ENCODE results near the gene ASXL1. TPM values are rescaled to one million over a fixed set of nuclear protein-coding genes. Genes with fewer than 3 reads are reported as not detected.

Gene ASXL1
- total and polyA plus RNA-seq, 4 experiments from 2014 or later, result 8.8 to 127 (median 73.1) TPM

GRCh38 chr20:32418376-32418775, 60.2 kb downstream of the ASXL1 start:
- Mint-ChIP-seq H3K36me3 (peaks cover 14 to 22% of the 10 kb centered on the region in 2 donors), H3K27me3 (no peaks in the 10 kb centered on the region), H3K27ac (peak overlapping the region in 5 of 7 donors; percentile 6 to 71 (median 53)), H3K9me3 (peaks cover 0 to 2% (median 0%) of the 10 kb centered on the region in 8 donors), H3K4me3 (no peak overlapping the region), H3K4me1 (peaks cover 32 to 52% (median 37%) of the 10 kb centered on the region in 4 donors)
- no peak overlapping the region for H3K4me3 ChIP-seq (ENCODE audit: low read length in 2 of 2)
- H3K36me3 ChIP-seq (ENCODE audit: insufficient read depth, low read length), result no peaks in the 10 kb centered on the region
- no peaks in the 10 kb centered on the region for H3K9me3 ChIP-seq (ENCODE audit: control insufficient read depth in 1 of 2, low read length in 2 of 2)
- H3K4me1 ChIP-seq (ENCODE audit: insufficient read depth, low read length), result peaks cover 19% of the 10 kb centered on the region
- ChIA-PET POLR2A (ENCODE audit: partially characterized antibody) (interaction anchor here (1.0 kb wide), 1 partner anchor 22 kb away, joined by 3 read pairs; no protein-coding TSS in a partner anchor), CTCF (ENCODE audit: partially characterized antibody) (interaction anchor here (0.6 kb wide), 1 partner anchor 443 kb away, joined by 3 read pairs; no protein-coding TSS in a partner anchor)
- no peak overlapping the region for H3K27ac ChIP-seq (ENCODE audit: low read depth, low read length)
- no peak for DNase-seq
- no peaks in the 10 kb centered on the region for H3K27me3 ChIP-seq (ENCODE audit: insufficient read depth, low read length)
- intact Hi-C loops (cut with micrococcal nuclease), result no loop called here

- no peak for DNase-seq
- ChIA-PET POLR2A (ENCODE audit: partially characterized antibody) (interaction anchor here (0.6 kb wide), 1 partner anchor 17 kb away, joined by 3 read pairs; no protein-coding TSS in a partner anchor), CTCF (ENCODE audit: partially characterized antibody) (interaction anchor here (0.7 kb wide), 1 partner anchor 13 kb away, joined by 3 read pairs; no protein-coding TSS in a partner anchor)
- no peaks in the 10 kb centered on the region for H3K9me3 ChIP-seq (ENCODE audit: control insufficient read depth in 1 of 2, low read length in 2 of 2)
- no peaks in the 10 kb centered on the region for H3K27me3 Mint-ChIP-seq
- H3K27ac Mint-ChIP-seq, result no peak overlapping the region
- intact Hi-C loops (cut with micrococcal nuclease), result no loop called here
- peaks cover 0 to 2% (median 0%) of the 10 kb centered on the region in 8 donors for H3K9me3 Mint-ChIP-seq
- H3K27me3 ChIP-seq (ENCODE audit: insufficient read depth, low read length), result no peaks in the 10 kb centered on the region
- H3K4me1 Mint-ChIP-seq, result peaks cover 14 to 31% (median 22%) of the 10 kb centered on the region in 4 donors
- H3K27ac ChIP-seq (ENCODE audit: low read depth, low read length), result no peak overlapping the region
- H3K36me3 ChIP-seq (ENCODE audit: insufficient read depth, low read length), result no peaks in the 10 kb centered on the region
- H3K4me3 Mint-ChIP-seq, result no peak overlapping the region
- H3K4me3 ChIP-seq (ENCODE audit: low read length in 2 of 2), result no peak overlapping the region
- peaks cover 9 to 11% of the 10 kb centered on the region in 2 donors for H3K36me3 Mint-ChIP-seq
- no peaks in the 10 kb centered on the region for H3K4me1 ChIP-seq (ENCODE audit: insufficient read depth, low read length)
Observed at GRCh38 chr20:32421290-32421689, 63.2 kb downstream of the ASXL1 start.

- peaks cover 0 to 2% (median 0%) of the 10 kb centered on the region in 8 donors for H3K9me3 Mint-ChIP-seq
- H3K4me3 ChIP-seq (ENCODE audit: low read length in 2 of 2), result no peak overlapping the region
- peaks cover 11 to 13% (median 12%) of the 10 kb centered on the region in 4 donors for H3K4me1 Mint-ChIP-seq
- ChIA-PET CTCF (ENCODE audit: partially characterized antibody) (interaction anchor here (1.9 kb wide), 1 partner anchor 11 kb away, joined by 6 read pairs; no protein-coding TSS in a partner anchor), POLR2A (ENCODE audit: partially characterized antibody) (no interaction called here)
- peaks cover 44 to 58% of the 10 kb centered on the region in 2 donors for H3K36me3 Mint-ChIP-seq
- H3K9me3 ChIP-seq (ENCODE audit: control insufficient read depth in 1 of 2, low read length in 2 of 2), result no peaks in the 10 kb centered on the region
- H3K4me3 Mint-ChIP-seq, result no peak overlapping the region
- H3K4me1 ChIP-seq (ENCODE audit: insufficient read depth, low read length), result no peaks in the 10 kb centered on the region
- intact Hi-C loops (cut with micrococcal nuclease), result no loop called here
- peaks cover 54% of the 10 kb centered on the region for H3K36me3 ChIP-seq (ENCODE audit: insufficient read depth, low read length)
- H3K27ac Mint-ChIP-seq, result peak overlapping the region in 5 of 7 donors; percentile 19 to 77 (median 64)
- H3K27ac ChIP-seq (ENCODE audit: low read depth, low read length), result no peak overlapping the region
- no peaks in the 10 kb centered on the region for H3K27me3 ChIP-seq (ENCODE audit: insufficient read depth, low read length)
- DNase-seq, result no peak
- no peaks in the 10 kb centered on the region for H3K27me3 Mint-ChIP-seq
Observed at GRCh38 chr20:32427996-32428395, 69.9 kb downstream of the ASXL1 start.

- Mint-ChIP-seq H3K4me3 (no peak overlapping the region), H3K27ac (peak overlapping the region in 2 of 7 donors; percentile 54 to 72), H3K4me1 (peaks cover 11 to 13% (median 12%) of the 10 kb centered on the region in 4 donors), H3K9me3 (peaks cover 0 to 2% (median 0%) of the 10 kb centered on the region in 8 donors), H3K27me3 (no peaks in the 10 kb centered on the region), H3K36me3 (peaks cover 55 to 70% of the 10 kb centered on the region in 2 donors)
- Histone ChIP-seq H3K4me3 (ENCODE audit: low read length in 2 of 2) (no peak overlapping the region), H3K27me3 (ENCODE audit: insufficient read depth, low read length) (no peaks in the 10 kb centered on the region), H3K4me1 (ENCODE audit: insufficient read depth, low read length) (no peaks in the 10 kb centered on the region), H3K36me3 (ENCODE audit: insufficient read depth, low read length) (peaks cover 67% of the 10 kb centered on the region), H3K9me3 (ENCODE audit: control insufficient read depth in 1 of 2, low read length in 2 of 2) (no peaks in the 10 kb centered on the region), H3K27ac (ENCODE audit: low read depth, low read length) (no peak overlapping the region)
- no peak for DNase-seq
- intact Hi-C loops (cut with micrococcal nuclease), result no loop called here
- CTCF ChIA-PET (ENCODE audit: partially characterized antibody), result no interaction called here
- POLR2A ChIA-PET (ENCODE audit: partially characterized antibody), result no interaction called here
Observed at GRCh38 chr20:32429343-32429742, 71.2 kb downstream of the ASXL1 start.

GRCh38 chr20:32429745-32430360, 71.7 kb downstream of the ASXL1 start:
- no peaks in the 10 kb centered on the region for H3K9me3 ChIP-seq (ENCODE audit: control insufficient read depth in 1 of 2, low read length in 2 of 2)
- CTCF ChIA-PET (ENCODE audit: partially characterized antibody), result no interaction called here
- H3K4me1 Mint-ChIP-seq, result peaks cover 11 to 12% (median 12%) of the 10 kb centered on the region in 4 donors
- H3K4me1 ChIP-seq (ENCODE audit: insufficient read depth, low read length), result no peaks in the 10 kb centered on the region
- peaks cover 56 to 73% of the 10 kb centered on the region in 2 donors for H3K36me3 Mint-ChIP-seq
- no peak overlapping the region for H3K4me3 ChIP-seq (ENCODE audit: low read length in 2 of 2)
- H3K36me3 ChIP-seq (ENCODE audit: insufficient read depth, low read length), result peaks cover 72% of the 10 kb centered on the region
- no peaks in the 10 kb centered on the region for H3K27me3 Mint-ChIP-seq
- H3K27ac ChIP-seq (ENCODE audit: low read depth, low read length), result no peak overlapping the region
- H3K4me3 Mint-ChIP-seq, result no peak overlapping the region
- DNase-seq, result no peak
- POLR2A ChIA-PET (ENCODE audit: partially characterized antibody), result no interaction called here
- intact Hi-C loops (cut with micrococcal nuclease), result no loop called here
- H3K27me3 ChIP-seq (ENCODE audit: insufficient read depth, low read length), result no peaks in the 10 kb centered on the region
- peak overlapping the region in 2 of 7 donors; percentile 22 to 54 for H3K27ac Mint-ChIP-seq
- peaks cover 0 to 2% (median 0%) of the 10 kb centered on the region in 8 donors for H3K9me3 Mint-ChIP-seq

GRCh38 chr20:32431457-32431856, 73.3 kb downstream of the ASXL1 start:
- no peak overlapping the region for H3K4me3 ChIP-seq (ENCODE audit: low read length in 2 of 2)
- DNase-seq, result no peak
- peaks cover 7 to 9% (median 8%) of the 10 kb centered on the region in 4 donors for H3K4me1 Mint-ChIP-seq
- H3K4me3 Mint-ChIP-seq, result no peak overlapping the region
- intact Hi-C loops (cut with micrococcal nuclease), result no loop called here
- H3K27me3 ChIP-seq (ENCODE audit: insufficient read depth, low read length), result no peaks in the 10 kb centered on the region
- peaks cover 0 to 2% (median 0%) of the 10 kb centered on the region in 8 donors for H3K9me3 Mint-ChIP-seq
- no peaks in the 10 kb centered on the region for H3K9me3 ChIP-seq (ENCODE audit: control insufficient read depth in 1 of 2, low read length in 2 of 2)
- peaks cover 88% of the 10 kb centered on the region for H3K36me3 ChIP-seq (ENCODE audit: insufficient read depth, low read length)
- CTCF ChIA-PET (ENCODE audit: partially characterized antibody), result interaction anchor here (0.6 kb wide), 1 partner anchor 252 kb away, joined by 3 read pairs; no protein-coding TSS in a partner anchor
- peaks cover 68 to 87% of the 10 kb centered on the region in 2 donors for H3K36me3 Mint-ChIP-seq
- no peaks in the 10 kb centered on the region for H3K27me3 Mint-ChIP-seq
- POLR2A ChIA-PET (ENCODE audit: partially characterized antibody), result interaction anchor here (1.9 kb wide), 1 partner anchor 72 kb away, joined by 5 read pairs; no protein-coding TSS in a partner anchor
- no peaks in the 10 kb centered on the region for H3K4me1 ChIP-seq (ENCODE audit: insufficient read depth, low read length)
- H3K27ac Mint-ChIP-seq, result peak overlapping the region in 1 of 7 donors; percentile 7
- no peak overlapping the region for H3K27ac ChIP-seq (ENCODE audit: low read depth, low read length)

- ChIA-PET POLR2A (ENCODE audit: partially characterized antibody) (interaction anchor here (0.9 to 1.9 kb wide), 2 partner anchors 51 to 73 kb away, joined by 3 to 5 read pairs; no protein-coding TSS in a partner anchor), CTCF (ENCODE audit: partially characterized antibody) (no interaction called here)
- Mint-ChIP-seq H3K27ac (peak overlapping the region in 3 of 7 donors; percentile 37 to 70 (median 57)), H3K4me3 (no peak overlapping the region), H3K9me3 (peaks cover 0 to 4% (median 0%) of the 10 kb centered on the region in 8 donors), H3K4me1 (peaks cover 3 to 5% (median 4%) of the 10 kb centered on the region in 4 donors), H3K27me3 (no peaks in the 10 kb centered on the region), H3K36me3 (peaks cover 70 to 91% of the 10 kb centered on the region in 2 donors)
- DNase-seq, result no peak
- Histone ChIP-seq H3K27me3 (ENCODE audit: insufficient read depth, low read length) (no peaks in the 10 kb centered on the region), H3K4me1 (ENCODE audit: insufficient read depth, low read length) (no peaks in the 10 kb centered on the region), H3K9me3 (ENCODE audit: control insufficient read depth in 1 of 2, low read length in 2 of 2) (no peaks in the 10 kb centered on the region), H3K36me3 (ENCODE audit: insufficient read depth, low read length) (peaks cover 95% of the 10 kb centered on the region), H3K27ac (ENCODE audit: low read depth, low read length) (no peak overlapping the region), H3K4me3 (ENCODE audit: low read length in 2 of 2) (no peak overlapping the region)
- intact Hi-C loops (cut with micrococcal nuclease), result no loop called here
Observed at GRCh38 chr20:32432277-32432676, 74.1 kb downstream of the ASXL1 start.

Data from CD4-positive, alpha-beta memory T cell (primary cell).